Ovary (tissue), 9 donors: ENCODE results near the gene RPS6KL1. TPM values are rescaled to one million over a fixed set of nuclear protein-coding genes. Genes with fewer than 3 reads are reported as not detected.
"Not testable (repeated sequence)": the region's sequence is repeated elsewhere in the genome, so short reads cannot be mapped to it uniquely, and the experiment has no call there.

Experiments used
- DNase-seq, 5 donors: peaks; one replicate each; pipeline ENCODE4 v3.0.0-alpha.2; 2019 to 2020
- H3K27ac ChIP-seq, 2 donors: fragments of 200-600 bp; one replicate each; pipeline versions ENCODE4 v1.5.1 to v1.8.0; 2019 to 2022
- H3K27me3 ChIP-seq: fragments of 200-600 bp; one replicate; pipeline ENCODE4 v1.8.0; 2022
- H3K36me3 ChIP-seq: fragments of 200-600 bp; sonication (generic); one replicate; pipeline ENCODE4 v1.5.1; 2019
- H3K4me1 ChIP-seq: one replicate; pipeline ENCODE4 v1.8.1; 2013; ENCODE audit warnings: mild to moderate bottlenecking, moderate library complexity; ENCODE audit not compliant: insufficient read depth
- H3K4me3 ChIP-seq: fragments of 200-600 bp; sonication (generic); one replicate; pipeline ENCODE4 v1.5.1; 2017
- H3K9me3 ChIP-seq, 2 donors: fragments of 200-600 bp in 1 of 2; sonication (generic) in 1 of 2; one replicate each; pipeline versions ENCODE4 v1.5.1 to v1.8.1; 2013 to 2019; ENCODE audit warnings: mild to moderate bottlenecking in 1 of 2, moderate library complexity in 1 of 2
- CTCF ChIP-seq, 3 donors: fragments of 450-650 bp in 2 of 3; fragments of 200-600 bp in 1 of 3; IDR thresholded peaks; one replicate each; pipeline versions ENCODE4 v1.5.1 to v1.8.0; 2016 to 2022; ENCODE audit warnings: antibody characterized with exemption in 3 of 3, mild to moderate bottlenecking in 1 of 3
- EP300 ChIP-seq: sonication (generic); formaldehyde crosslinking; IDR thresholded peaks from one replicate; pipeline ENCODE4 v1.6.1; 2017; ENCODE audit warnings: antibody characterized with exemption
- POLR2A ChIP-seq: fragments of 450-650 bp; IDR thresholded peaks from one replicate; pipeline ENCODE4 v1.6.1; 2017; ENCODE audit warnings: antibody characterized with exemption, mild to moderate bottlenecking, moderate library complexity
- WGBS, 3 donors: extraction: QIAGEN DNeasy Blood & Tissue Kit in 1 of 3; methylation state at CpG; one replicate each; pipeline versions ENCODE4 v1.1.5 to v1.1.7; 2013 to 2017; 5-methylcytosine and 5-hydroxymethylcytosine counted together
- intact Hi-C, 4 donors: fragments of 100-400 bp; cut with DNase I; formaldehyde crosslinking; loops; one replicate each; pipeline versions ENCODE4 v1.11.0 to v1.15.1; 2022 to 2023
- polyA plus RNA-seq, 2 donors: library from polyadenylated mRNA; stranded (reverse); fragments of 200-250 nt in 1 of 2; fragments of 350-450 nt in 1 of 2; fragmentation: Illumina TruSeq in 1 of 2; extraction: RNeasy Lipid Tissue Mini Kit (QIAGEN cat#74804) in 1 of 2; gene quantifications; one replicate each; pipeline ENCODE4 v1.2.3, GENCODE V29; 2013 to 2014
- total RNA-seq, 7 donors: library from RNA; depleted of rRNA in 2 of 7; stranded (reverse); fragments of >200 nt in 2 of 7; fragmentation: NEBNext Ultra II Directional in 3 of 7; extraction: Animal tissue kit (Norgen Biotek cat#: 25700) in 3 of 7; gene quantifications; one replicate each; pipeline versions ENCODE4 v1.1.0 to v1.2.4, GENCODE V29; 2016 to 2023
- donor health status: DM: no; HTN: no; CAD: no; lungs with moderate emphysema.
- donor health status: DM: no; HTN: no; CAD: no.
- donor health status: Bipolar disorder and iron deficiency.
- donor health status: DM: yes; HTN: yes; CAD: no.
- donor health status: DM: no; HTN: no; CAD: no.
- donor health status: DM: yes; HTN: yes; CAD: no.

Gene RPS6KL1
- total and polyA plus RNA-seq, 9 donors = 0.24 to 3.0 (median 1.7) TPM

GRCh38 chr14:74934476-74935359, 11.7 kb upstream of the RPS6KL1 start:
- intact Hi-C loops = no loop called here
- Histone ChIP-seq H3K36me3 (no peaks in the 10 kb centered on the region), H3K27me3 (no peaks in the 10 kb centered on the region), H3K27ac (no peak overlapping the region), H3K4me3 (no peak overlapping the region), H3K9me3 (no peaks in the 10 kb centered on the region), H3K4me1 (peaks cover 7% of the 10 kb centered on the region)
- DNase-seq = peak in 1 of 5 donors; percentile 34
- TF ChIP-seq EP300 (no peak), CTCF (IDR thresholded peaks at IDR 0.05) (no peak), POLR2A (no peak)
- WGBS, 3 donors = 47 to 55% (median 48%) methylated on average over 26 of the region's 26 CpGs

- Histone ChIP-seq H3K27ac (no peak overlapping the region), H3K4me3 (no peak overlapping the region), H3K36me3 (no peaks in the 10 kb centered on the region), H3K4me1 (peaks cover 4% of the 10 kb centered on the region), H3K27me3 (no peaks in the 10 kb centered on the region), H3K9me3 (no peaks in the 10 kb centered on the region)
- intact Hi-C loops = no loop called here
- TF ChIP-seq POLR2A = no peak
- TF ChIP-seq EP300 = no peak
- TF ChIP-seq CTCF (IDR thresholded peaks at IDR 0.05) = no peak
- peak in 1 of 5 donors; percentile 32 for DNase-seq
- WGBS, 3 donors = 20 to 33% (median 22%) methylated on average over 4 of the region's 4 CpGs
Observed at GRCh38 chr14:74934041-74934440, 11.0 kb upstream of the RPS6KL1 start.

GRCh38 chr14:74932936-74933335, 9.9 kb upstream of the RPS6KL1 start:
- H3K4me3 ChIP-seq, H3K4me1 ChIP-seq, H3K27ac ChIP-seq, H3K9me3 ChIP-seq, DNase-seq, H3K36me3 ChIP-seq, intact Hi-C loops, H3K27me3 ChIP-seq: not testable (repeated sequence)
- 81 to 89% (median 82%) methylated on average over 4 of the region's 4 CpGs for WGBS, 3 donors

- TF ChIP-seq EP300 (no peak), CTCF (IDR thresholded peaks at IDR 0.05) (no peak), POLR2A (no peak)
- intact Hi-C loops = no loop called here
- H3K4me1 ChIP-seq = peaks cover 4% of the 10 kb centered on the region
- WGBS, 3 donors = 24 to 27% (median 25%) methylated on average over 6 of the region's 6 CpGs
- peak in 1 of 5 donors; percentile 18 for DNase-seq
- no peak overlapping the region for H3K4me3 ChIP-seq
- H3K9me3 ChIP-seq = no peaks in the 10 kb centered on the region
- no peak overlapping the region for H3K27ac ChIP-seq
- no peaks in the 10 kb centered on the region for H3K36me3 ChIP-seq
- H3K27me3 ChIP-seq = no peaks in the 10 kb centered on the region
Observed at GRCh38 chr14:74932401-74932901, 9.4 kb upstream of the RPS6KL1 start.

- H3K27ac ChIP-seq, H3K27me3 ChIP-seq, intact Hi-C loops, H3K36me3 ChIP-seq, H3K4me3 ChIP-seq, H3K4me1 ChIP-seq, H3K9me3 ChIP-seq: not testable (repeated sequence)
- WGBS, 3 donors = 80 to 88% (median 87%) methylated on average over 9 of the region's 9 CpGs
- DNase-seq = peak in 1 of 5 donors; percentile 6
Observed at GRCh38 chr14:74931744-74932143, 8.7 kb upstream of the RPS6KL1 start.
